NCI-H2081 (cell line): ENCODE measurements around the gene PHPT1.
"Not testable (repeated sequence)": the region's sequence is repeated elsewhere in the genome, so short reads cannot be mapped to it uniquely, and the experiment has no call there.

Source experiments
- DNase-seq, 2 experiments: peaks; one replicate each; lab custom pipeline; 2025; lab: John Stamatoyannopoulos, UW

The PHPT1 gene

DNA sequence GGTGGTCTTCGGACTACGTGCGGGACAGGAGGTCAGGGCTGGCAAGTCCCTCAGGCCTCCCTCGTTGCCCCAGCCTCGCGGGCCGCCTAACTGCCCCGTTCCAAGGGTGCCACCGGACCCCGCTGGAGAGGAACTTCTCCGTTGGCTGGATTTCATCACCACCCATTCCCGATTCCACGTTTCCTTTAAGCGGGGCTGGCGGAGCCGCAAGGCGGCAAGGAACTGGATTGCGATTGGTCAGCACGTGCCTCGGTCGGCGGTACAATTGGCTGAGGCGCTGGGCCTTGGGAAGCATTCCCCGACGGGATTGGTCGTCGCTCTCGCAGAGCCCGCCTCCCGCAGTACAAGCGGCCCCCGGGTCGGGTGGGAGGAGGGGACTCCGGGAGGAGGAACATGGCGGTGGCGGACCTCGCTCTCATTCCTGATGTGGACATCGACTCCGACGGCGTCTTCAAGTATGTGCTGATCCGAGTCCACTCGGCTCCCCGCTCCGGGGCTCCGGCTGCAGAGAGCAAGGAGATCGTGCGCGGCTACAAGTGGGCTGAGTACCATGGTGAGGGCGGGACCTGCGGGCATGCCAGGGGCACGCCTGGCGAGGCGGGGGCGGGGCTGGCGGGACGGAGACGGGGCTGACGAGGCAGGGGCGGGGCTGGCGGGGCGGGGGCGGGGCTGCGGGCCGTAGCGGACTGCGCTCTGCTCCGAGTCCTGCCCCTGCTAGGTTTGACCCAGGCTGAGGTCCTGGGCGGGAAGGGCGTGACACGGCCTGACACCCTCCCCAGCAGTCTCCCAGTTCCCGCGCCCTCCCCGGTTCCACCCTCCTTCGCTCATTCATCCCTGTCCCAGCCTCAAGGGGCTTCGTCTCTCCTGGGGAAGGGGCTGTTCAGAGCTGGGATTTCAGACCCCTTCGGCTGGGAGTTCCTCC, at the start of gene PHPT1:
TSS of gene PHPT1 (plus strand) at position 372 of the 922 bp plus-strand sequence. CDS start at position 394, 22 bp downstream.
- peak; percentile 98 to 99 for DNase-seq

DNA sequence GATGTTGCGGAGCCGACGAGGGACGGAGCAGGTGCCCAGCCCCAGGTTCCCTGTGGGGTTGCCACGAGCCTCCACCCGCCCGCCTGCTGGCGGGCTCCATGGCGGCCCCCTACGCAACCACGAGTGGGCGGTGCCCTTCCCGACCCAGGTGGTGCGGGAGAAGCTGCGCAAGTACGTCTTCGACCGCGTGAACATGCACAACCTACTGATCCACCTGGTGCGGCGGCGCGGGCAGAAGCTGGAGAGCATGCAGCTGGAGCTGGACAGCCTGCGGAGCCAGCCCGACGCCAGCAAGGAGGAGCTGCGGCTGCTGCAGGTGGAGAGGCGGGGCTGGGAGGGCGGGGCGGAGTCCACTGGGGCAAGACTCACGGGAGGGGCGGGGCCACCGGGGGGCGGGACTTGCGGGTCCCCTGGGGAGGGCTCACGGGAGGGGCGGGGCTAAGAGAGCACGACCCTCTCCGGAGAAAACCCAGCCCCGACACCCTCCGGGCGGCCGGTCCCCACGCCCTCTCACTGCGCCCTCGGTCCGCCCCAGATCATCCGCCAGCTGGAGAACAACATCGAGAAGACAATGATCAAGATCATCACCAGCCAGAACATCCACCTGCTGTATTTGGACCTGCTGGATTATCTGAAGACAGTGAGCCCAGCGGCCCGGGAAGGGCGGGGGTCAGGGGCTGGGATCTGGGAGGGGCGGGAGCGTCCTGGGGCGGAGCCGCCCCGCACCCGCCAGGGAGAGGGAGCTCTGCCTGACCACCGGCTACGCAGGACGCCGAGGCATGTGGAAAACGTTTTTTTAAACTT, 49.2 kb upstream of the PHPT1 start:
- DNase-seq: peak; percentile 92 to 93

DNA sequence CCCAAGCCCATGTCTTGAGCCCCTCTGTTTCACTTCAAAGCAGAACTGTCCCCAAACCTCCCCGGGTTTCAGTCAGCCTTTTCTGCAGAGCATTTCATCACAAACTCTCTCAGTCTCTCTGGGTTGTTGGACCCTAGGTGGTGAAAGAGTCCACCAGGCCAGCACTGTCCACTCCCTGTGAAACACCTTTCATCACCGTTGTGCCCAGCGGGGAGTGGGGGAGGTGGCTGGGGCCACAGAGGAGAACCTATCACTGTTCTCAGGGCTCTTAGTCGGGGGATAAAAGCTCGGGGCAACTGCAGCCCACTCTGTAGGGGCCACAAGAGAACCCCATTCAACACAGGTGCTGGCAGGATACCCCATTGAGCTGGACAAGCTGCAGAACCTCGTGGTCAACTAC, 46.9 kb upstream of the PHPT1 start:
- no peak for DNase-seq

DNA sequence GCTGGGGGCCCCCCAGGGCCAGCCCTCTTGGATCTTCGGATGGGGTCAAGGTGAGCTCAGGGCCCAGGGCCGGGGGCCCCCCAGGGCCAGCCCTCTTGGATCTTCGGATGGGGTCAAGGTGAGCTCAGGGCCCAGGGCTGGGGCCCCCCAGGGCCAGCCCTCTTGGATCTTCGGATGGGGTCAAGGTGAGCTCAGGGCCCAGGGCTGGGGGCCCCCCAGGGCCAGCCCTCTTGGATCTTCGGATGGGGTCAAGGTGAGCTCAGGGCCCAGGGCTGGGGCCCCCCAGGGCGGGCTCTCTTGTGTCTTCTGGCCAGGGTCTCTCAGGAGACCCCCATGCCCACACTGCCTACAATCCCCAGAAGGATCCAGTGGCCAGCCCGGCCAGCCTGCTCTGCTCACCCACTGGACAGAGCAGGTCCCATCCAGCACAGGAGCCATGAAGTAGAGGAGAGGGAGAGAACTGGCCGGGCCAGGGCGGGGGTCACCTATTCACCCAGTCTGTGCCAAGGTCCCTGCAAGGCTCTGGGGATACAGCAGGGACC, 46.1 kb upstream of the PHPT1 start:
- not testable (repeated sequence) for DNase-seq

DNA sequence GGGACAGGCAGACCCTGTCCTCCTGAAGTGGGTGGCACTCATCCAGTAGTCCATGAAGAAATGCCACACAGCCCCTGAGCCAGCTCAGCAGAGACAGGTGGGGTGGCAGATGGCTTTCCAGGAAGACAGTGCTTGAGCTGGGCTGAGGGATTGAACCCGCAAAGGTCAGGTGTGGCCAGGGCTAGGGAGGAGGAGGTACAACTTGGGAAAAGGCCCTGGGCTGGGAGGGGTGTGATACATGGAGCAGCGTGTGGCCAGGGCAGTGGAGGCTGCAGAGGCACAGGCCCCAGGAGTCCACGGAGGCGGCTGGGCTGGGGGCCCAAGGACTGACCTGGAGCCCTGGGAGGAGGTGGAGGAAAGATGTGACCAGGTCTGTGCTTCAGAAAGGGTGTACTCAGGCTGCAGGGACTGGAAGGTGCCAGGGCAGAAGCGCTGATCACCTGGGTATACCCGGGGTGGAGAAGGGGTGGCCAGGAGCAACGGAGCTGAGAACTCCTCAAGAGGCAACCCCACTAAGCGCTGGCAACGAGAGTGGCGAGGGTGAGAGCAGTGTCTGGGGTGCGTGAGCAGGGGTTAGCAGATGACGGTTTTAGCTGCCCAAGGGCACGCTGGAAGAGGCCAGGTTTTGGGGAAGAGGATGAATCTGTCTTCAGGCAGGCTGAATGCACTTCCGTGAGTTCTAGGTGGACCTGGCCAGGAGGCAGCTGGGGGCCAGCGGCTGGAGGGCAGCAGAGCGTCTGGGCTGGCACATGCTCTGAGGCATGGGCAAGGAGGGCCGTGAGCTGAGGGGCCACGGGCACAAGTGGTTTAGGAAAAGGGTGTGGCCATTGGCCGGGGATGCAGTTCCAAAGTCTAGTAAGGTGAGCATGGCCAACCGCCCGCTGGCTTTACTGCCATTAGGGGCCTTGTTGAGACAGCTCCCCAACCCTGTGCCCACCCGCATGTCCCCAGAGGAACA, 45.4 kb upstream of the PHPT1 start:
- DNase-seq: no peak

DNA sequence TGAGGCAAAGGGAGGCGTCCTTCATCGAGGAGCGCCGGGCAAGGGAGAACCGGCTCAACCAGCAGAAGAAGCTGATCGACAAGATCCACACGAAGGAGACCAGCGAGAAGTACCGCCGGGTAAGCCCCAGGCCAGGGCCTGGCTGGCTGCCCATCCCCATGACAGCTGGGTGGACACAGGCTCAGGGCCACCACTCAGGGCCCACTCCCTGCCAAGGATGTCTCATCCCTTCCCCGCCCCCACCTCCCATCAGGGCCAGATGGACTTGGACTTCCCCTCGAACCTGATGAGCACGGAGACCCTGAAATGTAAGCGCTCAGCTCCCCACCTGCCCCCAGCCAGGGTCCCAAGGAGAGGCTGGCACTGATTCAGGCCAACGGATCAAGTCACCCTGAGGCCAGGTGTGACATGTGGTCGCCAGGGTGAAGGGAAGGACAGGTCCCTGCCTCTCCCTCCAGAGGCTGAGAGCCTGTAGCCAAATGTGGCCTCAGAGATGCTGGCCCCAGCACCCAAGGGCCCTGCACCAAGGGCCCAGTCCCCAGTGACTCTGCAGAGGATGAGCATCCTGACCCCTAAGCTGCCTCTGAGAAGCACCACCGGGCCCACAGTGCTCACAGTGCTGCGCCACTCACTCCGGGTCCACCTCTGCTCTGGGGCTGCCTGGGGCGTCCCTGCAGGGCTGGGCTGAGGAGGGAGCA, 44.6 kb upstream of the PHPT1 start:
- DNase-seq: no peak

DNA sequence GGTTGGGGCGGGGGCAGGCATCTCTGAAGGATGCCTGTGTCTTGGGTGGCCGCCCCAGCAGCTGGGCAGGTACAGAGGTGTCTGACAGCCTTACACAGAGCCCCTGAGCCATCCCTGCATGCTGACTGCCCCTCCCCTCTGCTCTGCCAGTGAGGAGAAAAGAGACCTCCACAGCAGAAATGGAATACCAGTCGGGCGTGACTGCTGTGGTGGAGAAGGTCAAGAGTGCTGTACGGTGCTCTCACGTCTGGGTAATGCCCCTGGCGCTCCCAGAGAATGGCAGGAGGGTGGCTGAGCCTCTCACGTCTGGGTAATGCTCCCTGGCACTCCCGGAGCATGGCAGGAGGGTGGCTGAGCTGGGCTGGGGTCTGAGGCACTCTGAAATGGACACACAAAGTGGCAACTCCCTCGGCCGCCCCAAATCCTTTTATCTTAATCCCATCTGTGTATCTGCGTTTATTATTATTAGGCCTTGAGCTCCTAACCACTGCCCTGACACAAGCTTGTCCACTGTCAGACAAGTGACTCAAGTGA, 43.9 kb upstream of the PHPT1 start:
- no peak for DNase-seq

DNA sequence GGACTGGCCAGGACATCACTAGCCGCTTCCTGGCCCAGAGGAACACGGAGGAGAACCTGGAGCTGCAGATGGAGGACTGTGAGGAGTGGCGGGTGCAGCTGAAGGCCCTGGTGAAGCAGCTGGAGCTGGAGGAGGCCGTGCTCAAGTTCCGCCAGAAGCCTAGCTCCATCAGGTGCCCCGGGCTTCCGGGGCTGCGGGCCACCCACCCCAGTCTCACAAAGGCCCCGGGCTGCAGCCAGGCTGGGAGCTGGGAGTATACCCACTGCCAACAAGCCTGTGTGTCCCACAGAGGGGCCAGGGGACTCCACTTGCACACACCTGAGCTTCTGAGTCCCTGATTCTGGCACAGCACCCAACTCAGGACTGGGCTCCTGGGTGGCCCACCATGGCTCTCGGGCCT, 43.1 kb upstream of the PHPT1 start:
- no peak for DNase-seq

DNA sequence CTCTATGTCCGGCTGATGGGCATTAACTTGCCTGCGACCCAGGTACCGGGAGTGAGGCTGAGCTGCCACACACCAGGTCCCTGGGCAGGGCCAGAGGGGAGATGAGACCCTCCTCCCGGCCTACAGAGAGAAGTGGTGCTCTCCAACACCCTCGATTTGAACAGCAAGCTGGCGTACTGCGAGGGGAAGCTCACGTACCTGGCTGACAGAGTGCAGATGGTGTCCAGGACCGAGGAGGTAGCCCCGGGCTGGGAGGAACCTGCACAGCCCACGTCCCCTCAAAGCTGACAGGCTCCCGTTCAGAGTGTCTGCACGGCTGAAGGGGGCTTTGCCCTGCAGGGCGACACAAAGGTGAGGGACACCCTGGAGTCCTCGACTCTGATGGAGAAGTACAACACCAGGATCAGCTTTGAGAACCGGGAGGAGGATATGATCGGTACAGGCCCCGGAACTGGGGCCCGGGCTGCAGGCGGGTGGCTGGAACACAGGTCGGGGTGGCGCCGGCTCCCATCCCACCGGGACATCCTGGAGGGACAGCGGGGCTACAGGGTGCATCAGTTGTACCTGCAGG, 42.5 kb upstream of the PHPT1 start:
- no peak for DNase-seq

DNA sequence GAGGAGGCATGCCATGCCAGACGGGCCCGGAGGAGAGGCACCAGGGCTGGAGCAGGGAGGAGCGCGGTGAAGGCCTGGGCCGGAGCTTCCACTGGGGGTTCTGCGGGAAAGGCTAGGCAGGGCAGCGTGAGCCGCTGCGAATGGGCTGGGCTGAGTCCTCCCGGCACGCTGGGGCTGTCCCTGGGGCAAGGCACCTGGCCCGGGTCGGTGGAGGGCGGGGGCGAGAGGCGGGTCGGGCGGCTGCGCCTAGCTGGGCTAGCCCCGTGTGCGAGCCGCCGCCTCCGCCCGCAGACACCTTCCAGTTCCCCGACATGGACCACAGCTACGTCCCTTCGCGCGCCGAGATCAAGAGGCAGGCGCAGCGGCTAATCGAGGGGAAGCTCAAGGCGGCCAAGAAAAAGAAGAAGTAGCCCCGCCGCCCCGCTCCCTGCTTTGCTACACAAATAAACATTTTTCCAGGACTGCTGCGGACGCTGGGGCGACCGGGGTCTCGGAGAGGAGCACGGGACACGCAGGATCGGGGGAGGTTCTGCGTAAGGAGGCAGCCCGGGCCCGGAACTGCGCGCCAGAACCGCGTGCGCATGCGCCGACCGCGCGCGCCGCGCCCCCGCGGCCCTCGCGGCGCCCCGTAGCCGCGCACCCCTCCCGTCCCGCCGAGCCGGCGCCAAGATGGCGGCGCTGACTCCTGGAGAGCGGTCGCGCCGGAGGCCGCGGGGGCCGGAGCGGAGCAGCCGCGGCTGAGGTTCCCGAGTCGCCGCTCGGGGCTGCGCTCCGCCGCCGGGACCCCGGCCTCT, 41.7 kb upstream of the PHPT1 start, which contains the start of gene RABL6:
TSS of gene RABL6 (plus strand) at position 668 of the 794 bp plus-strand sequence. CDS start 249 bp downstream, outside the sequence.
- peak; percentile 63 to 81 for DNase-seq

DNA sequence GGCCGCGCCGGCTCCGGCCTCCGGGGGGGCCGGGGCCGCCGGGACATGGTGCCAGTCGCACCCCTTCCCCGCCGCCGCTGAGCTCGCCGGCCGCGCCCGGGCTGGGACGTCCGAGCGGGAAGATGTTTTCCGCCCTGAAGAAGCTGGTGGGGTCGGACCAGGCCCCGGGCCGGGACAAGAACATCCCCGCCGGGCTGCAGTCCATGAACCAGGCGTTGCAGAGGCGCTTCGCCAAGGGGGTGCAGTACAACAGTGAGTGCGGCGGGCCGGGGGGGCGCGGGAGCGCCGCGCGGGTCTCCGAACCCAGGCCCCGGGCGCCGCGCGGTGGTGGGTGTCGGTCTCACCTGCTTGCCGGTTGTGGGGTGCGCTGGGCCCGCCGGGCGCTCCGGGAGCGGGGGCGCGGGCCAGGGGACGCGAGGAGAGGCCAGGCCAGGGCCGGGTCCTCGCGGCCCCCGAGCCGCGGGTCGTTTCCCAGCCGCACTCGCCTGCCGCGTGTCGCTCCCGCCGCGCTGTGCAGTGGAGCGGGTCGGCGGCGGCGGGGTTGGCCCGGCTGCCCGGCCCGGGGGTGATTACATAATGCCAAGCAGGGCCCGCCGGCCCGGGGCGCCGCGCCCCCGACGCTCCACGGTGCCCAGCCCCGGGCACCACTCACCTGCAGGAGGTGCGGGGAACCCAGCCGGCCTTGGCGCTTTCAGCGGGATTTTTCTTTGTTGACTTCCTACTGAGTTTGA, 41.0 kb upstream of the PHPT1 start:
- DNase-seq: peak in 1 of 2 experiments; percentile 45

DNA sequence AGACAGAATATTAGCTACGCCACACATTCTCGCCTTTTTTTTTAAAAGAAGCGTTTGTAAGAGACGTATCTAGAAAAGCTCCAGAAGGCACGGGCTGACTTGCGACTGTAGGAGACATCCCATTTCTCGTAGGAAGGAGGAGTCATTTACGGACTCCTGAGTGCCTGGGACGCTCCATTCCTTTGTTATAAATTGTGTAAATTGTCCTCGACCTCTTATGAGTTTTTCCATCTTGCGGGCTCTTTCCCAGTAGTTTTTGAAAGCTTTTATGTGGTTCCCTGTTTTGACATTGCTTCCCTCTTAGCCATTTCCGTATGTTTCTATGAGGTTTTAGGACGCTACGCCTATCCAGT, 40.4 kb upstream of the PHPT1 start:
- DNase-seq: peak in 1 of 2 experiments; percentile 45

DNA sequence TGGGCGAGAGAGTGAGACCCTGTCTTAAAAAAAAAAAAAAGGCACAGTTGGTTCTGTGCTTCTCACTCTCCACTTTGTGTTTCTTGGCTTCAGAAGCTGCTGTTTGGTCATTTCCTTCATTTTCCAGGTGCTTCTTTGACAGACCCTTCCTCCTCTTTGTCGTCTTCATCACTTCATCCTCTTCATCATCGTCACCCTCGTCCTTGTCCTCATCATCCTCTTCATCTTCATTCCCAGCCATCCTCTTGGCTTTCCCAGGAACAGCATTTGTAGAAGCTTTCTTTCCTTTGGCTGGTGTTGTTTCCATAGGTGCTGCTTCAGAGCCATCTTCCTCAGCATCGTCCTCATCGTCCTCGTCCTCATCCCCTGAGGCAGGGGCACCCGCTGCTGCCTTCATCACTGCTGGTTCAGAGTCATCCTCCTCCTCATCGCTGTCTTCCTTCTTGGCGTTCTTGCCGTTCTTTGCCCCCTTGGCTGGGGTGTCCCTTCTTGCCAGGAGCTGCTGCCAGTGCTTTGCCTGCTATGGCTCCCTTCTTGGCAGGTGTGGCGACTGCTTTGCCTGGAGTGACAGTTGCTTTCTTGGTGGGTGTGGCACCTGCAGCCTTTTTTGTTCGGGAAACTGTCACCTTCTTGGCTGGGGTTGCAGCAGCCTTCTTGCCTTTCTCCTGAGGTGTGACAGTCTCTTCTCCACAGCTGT, 34.3 kb upstream of the PHPT1 start:
- DNase-seq: no peak

DNA sequence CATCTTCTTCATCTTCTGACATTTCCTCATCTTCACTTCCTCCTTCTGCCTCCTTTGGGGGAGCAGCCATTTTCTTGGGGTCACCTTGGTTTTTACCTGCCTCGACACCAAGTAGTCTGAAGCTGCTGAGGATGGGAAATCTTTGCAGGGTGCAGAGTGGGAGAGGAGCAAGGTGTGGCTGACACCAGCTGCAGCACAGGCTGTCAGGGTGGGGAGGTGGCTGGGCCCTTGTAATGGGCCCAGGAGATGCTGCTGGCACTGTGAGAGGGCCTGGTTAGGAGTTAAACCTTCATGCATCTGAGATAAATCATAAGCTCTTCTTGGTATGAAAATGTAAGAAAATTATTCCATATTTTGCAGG, 33.8 kb upstream of the PHPT1 start:
- DNase-seq: no peak

DNA sequence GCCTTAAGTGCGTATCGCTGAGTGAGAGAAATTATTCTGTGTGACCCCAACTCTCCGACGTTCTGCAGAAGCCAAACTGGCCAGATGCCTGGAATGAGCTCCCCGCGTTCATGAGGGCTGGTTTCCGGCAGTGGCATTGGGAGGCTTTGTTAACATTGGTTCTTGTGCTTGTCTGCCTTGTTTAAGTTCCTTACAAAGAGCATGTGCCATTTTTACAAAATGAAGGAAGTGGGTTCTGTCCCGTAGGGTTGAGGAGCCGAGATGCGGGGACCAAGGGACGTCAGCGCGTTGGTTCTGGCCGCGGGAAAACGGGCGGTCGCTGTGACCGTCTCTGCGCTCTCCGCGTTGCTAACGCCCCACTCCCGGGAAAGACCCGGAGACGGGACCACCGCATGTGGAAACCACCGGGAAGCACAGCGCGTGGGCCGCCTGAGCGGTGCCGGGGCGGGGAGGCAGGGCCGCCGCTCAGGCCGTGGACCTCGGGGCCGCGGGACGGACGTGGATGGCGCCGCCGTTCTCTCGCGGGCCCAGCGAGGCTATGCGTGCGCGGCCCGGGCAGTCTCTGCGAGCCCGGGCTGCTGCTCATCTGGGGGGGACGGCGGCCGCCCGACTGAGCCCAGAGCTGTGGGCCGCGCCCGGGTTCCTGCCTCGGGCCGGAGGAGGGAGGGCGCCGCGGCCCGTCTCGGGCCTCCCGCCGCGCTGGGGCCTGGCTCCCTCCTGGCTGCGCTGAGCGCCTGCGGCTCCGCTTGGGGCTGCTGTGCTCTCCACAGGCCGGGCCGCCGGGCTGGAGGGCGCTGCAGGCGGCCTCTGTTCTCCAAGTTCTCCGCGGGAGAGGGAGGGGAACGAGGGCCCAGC, 28.0 kb upstream of the PHPT1 start:
- no peak for DNase-seq

DNA sequence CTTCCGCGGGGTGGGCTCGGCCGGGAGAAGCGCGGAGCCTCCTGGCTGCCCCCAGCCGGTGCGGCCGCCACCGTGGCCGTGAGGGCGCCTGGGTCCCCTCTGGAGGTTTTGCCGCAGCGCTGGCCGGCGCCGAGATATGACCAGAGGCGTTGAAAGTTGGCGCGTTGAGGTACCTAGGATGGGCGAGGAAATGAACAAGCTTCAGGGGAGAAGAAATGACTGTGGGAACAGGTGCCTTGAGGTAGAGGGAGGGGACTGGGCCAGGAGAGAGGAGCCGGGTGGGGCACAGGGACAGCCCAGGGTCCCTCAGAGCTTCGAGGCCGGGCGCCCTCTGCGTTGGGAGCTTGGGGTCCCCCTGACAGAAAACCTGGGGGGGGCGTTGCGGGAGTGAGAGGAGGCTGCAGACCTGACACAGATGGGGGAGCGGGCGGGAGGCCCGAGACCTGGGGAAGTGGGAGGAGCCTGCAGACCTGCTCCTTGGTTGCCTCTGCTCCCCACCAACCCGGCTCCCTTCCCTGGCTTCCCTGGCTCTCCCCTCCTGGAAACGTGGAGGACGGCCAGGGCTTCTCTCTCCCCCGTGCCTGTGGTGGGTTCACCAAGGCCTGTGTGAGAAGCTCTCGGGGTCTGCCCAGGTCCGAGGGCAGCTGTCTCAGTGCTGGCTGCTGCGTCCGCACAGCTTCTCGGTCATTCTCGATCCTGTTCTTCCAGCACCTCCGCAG, 27.2 kb upstream of the PHPT1 start:
- DNase-seq: no peak
